Measurements from ENCODE around the gene IGHMBP2. TPM values are rescaled to one million over a fixed set of nuclear protein-coding genes. Genes with fewer than 3 reads are reported as not detected.

The IGHMBP2 gene
- total RNA-seq, 1 experiment from 2014 or later: 24.0 TPM

DNA sequence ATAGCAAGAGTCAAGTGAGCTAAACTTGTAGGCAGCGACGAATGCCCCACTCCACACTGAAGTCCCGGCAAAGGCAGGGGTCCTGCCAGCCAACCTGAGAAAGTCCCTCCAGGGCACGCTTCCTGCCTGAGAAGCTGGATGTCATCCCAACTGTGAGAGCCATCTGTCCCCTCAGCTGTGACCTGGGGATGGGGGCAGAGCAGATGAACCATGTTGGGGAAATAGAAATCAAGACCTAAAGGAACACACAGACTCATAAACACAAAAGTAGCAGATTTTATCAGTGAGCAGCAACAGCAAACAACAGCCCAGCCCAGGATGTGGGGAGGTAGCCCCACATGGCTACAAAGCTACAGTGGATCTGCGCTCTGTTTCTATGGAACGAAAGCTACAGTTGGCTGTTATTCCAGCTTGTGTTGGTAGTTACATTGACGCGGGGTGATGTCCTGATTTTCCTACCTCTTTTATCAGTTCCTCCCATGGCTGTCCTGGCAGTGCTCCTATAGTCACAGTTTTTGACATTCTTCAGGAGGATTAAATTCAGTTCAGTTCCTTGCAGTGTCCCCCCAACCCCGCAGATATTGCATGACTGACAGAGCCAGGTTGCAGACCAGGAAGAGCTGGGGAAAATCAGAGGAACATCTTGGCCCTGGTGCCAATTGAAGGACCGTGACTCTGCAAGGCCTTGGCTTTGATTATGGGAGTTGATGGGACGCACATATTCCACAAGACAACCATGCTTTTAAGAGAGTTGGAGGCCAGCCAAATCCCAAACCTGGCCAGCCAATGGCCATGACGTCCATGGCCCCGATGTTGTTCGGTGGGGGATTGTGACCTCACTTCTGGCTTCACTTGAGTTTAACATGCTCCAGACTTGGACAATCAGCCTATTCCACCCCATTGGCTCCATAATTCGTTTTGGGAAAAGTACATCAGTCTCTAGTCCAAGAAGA is 62.5 kb downstream of the IGHMBP2 start:
- no peak overlapping the region for H3K4me3 Mint-ChIP-seq
- Histone ChIP-seq H3K4me2 (ENCODE audit: insufficient read depth, insufficient read length, low read length) (no peak overlapping the region), H2BK5ac (ENCODE audit: insufficient read length, low read length) (no peak overlapping the region), H3K9ac (ENCODE audit: extremely low read depth, insufficient read length, low read length) (no peak overlapping the region), H3K23ac (ENCODE audit: insufficient read length, low read depth, low read length) (no peak overlapping the region), H3K14ac (ENCODE audit: insufficient read depth, low read length) (no peak overlapping the region), H4K5ac (ENCODE audit: insufficient read length, low read depth, low read length) (no peak overlapping the region), H3K27me3 (ENCODE audit: insufficient read depth, low read length) (no peaks in the 10 kb centered on the region), H2BK12ac (ENCODE audit: insufficient read length, low read depth, low read length) (no peak overlapping the region), H2BK20ac (ENCODE audit: low read depth, low read length, poor library complexity, severe bottlenecking) (no peak overlapping the region), H3T11ph (ENCODE audit: low read length) (no peak overlapping the region), H3K79me2 (ENCODE audit: insufficient read depth, low read length) (no peaks in the 10 kb centered on the region), H3K27ac (ENCODE audit: insufficient read length, low read depth, low read length) (no peak overlapping the region), H4K91ac (ENCODE audit: insufficient read length, low read depth, low read length) (no peak overlapping the region), H3K18ac (ENCODE audit: insufficient read length, low read depth, low read length) (no peak overlapping the region), H3K79me1 (ENCODE audit: insufficient read depth, low read depth, low read length, poor library complexity, severe bottlenecking) (no peaks in the 10 kb centered on the region), H3K23me2 (ENCODE audit: insufficient read length, low read depth, low read length, poor library complexity, severe bottlenecking) (peaks cover 2% of the 10 kb centered on the region), H2BK15ac (ENCODE audit: low read depth, low read length) (no peak overlapping the region), H2AFZ (ENCODE audit: low read length) (no peak overlapping the region), H4K8ac (replicated peaks; ENCODE audit: insufficient read length, low read depth, low read length) (no peak overlapping the region), H3K9me3 (ENCODE audit: control insufficient read depth, low read depth, low read length) (no peaks in the 10 kb centered on the region), H2BK120ac (ENCODE audit: low read depth, low read length, poor library complexity, severe bottlenecking) (no peak overlapping the region), H3K4me1 (ENCODE audit: insufficient read depth, low read length) (no peaks in the 10 kb centered on the region), H3K56ac (ENCODE audit: insufficient read length, low read depth, low read length) (no peak overlapping the region), H4K20me1 (ENCODE audit: control insufficient read depth, insufficient read depth, insufficient read length) (no peaks in the 10 kb centered on the region), H3K4ac (ENCODE audit: low read depth, low read length) (no peak overlapping the region), H2AK5ac (ENCODE audit: insufficient read length, low read length) (no peak overlapping the region)
- H3K27ac Mint-ChIP-seq: no peak overlapping the region
- H3K9me3 Mint-ChIP-seq: no peaks in the 10 kb centered on the region; a peak in 1 of 5 replicates
- no peaks in the 10 kb centered on the region; the same call in 1 of the 2 replicates for H3K27me3 Mint-ChIP-seq (ENCODE audit: low read depth)
- TF ChIP-seq CTCF (conservative IDR thresholded peaks at IDR 0.05): no peak
- peaks cover 2 to 4% of the 10 kb centered on the region in 2 experiments; a peak in 2 of 4 replicates for H3K4me1 Mint-ChIP-seq
- no peaks in the 10 kb centered on the region for H3K36me3 Mint-ChIP-seq (ENCODE audit: insufficient read depth in 1 of 3, low read depth in 3 of 3)
- no peak for DNase-seq
- WGBS (ENCODE audit: extremely low coverage, insufficient read length, low lambda C conversion rate): no CpG with 5 or more reads among the region's 15 CpGs
